SHP77 (cell line): Measurements from ENCODE around the gene PLEKHD1.

ENCODE experiments used
- DNase-seq, 2 experiments: peaks; one replicate each; lab custom pipeline; 2025; lab: John Stamatoyannopoulos, UW

The PLEKHD1 gene

GRCh38 chr14:69518289-69519101 is 34.0 kb downstream of the PLEKHD1 start:
- DNase-seq: no peak

DNA sequence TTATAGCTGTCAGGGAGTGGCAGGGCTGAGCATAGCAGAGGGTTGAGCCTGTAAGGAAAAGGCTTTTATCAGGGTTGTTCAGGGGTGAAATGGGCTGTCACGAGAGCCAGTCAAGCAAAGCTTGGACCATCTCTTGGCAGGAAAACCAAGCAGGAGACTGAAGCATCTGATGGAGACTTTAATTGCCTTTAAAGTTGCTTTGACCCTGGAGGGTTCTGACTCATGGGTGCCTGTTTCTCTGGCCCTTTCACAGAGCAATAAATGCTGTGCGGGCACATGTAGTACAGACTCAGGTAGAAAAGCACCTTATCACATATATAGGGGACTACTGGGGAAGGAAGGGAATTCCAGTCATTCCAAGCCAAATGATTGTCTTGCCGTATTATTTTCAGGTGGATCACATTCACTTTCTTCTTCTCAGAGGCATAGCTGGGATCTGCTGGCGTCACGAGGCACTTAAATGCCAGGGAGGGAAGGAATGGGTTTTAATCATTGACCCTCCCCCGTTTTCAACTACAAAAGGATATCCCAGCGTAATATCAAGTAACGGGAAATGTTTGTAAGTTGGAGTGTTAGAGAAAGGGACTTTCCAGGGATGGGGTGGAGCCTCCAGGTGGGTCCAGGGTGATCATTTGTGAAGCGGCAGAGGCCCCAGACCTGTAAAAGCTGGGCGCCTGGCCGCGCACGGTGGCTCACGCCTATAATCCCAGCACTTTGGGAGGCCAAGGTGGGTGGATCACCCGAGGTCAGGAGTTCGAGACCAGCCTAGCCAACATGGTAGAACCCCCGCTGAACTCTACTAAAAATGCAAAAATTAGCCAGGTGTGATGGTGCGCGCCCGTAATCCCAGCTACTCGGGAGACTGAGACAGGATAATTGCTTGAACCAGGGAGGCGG is 34.9 kb downstream of the PLEKHD1 start:
- no peak for DNase-seq

DNA sequence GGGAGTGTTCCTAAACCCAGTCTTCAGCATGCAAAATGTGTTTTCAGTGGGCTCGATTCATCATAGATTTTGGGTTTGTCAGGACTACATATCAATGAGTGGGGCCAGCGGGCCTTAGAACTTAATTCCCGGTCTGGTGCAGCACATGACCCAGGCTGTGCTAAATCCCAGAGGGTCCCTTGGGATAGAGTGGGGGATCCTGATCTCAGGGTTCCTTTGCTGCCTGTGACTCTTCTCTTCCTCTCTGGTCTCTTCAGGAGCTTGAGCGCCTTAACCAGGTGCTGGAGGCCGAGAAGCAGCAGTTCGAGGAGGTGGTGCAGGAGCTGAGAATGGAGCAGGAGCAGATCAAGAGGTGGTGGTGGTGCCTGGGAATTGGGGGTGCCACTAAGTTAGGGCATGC is 37.5 kb downstream of the PLEKHD1 start:
- DNase-seq: no peak

GRCh38 chr14:69525896-69526295 is 41.4 kb downstream of the PLEKHD1 start:
- no peak for DNase-seq

DNA sequence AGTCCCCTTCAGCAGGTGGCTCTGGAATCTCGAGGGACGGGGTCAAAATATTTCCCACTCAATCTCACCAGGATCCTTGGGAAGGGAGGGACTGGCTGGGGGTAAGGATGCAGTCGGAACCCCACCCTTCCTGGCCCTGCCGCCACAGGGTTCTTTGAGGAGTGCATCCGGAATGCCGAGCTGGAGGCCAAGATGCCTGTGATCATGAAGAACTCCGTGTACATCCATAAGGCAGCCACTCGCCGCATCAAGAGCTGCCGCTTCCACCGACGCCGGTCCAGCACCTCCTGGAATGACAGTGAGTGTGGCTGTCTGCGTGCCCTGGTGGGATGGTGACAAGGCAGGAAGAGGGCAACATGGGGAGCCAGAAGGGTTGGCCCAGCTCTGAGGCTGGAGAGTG is 43.1 kb downstream of the PLEKHD1 start:
- no peak for DNase-seq

- DNase-seq: no peak
Observed at GRCh38 chr14:69528143-69528542, 43.6 kb downstream of the PLEKHD1 start.

GRCh38 chr14:69528930-69529329 is 44.4 kb downstream of the PLEKHD1 start:
- no peak for DNase-seq

DNA sequence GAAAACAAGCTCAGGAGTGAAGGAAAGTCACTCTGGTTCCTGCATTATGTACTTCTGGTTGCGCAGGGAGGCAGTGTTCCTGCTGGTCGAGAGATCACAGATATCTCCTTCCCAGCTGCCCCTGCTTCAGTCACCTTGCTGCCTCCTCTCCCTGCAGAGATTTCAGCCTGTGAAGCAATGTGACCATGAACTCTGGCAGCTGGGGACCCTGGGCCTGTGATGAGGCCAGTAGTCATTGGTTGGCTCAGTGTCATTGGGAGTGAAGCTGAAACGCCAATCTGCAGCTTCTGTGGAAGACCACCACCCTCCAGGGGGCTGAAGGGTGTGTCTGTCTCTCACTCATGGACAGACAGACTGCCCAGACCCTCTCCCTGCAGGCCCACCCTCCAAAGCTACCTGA is 45.0 kb downstream of the PLEKHD1 start:
- no peak for DNase-seq

GRCh38 chr14:69530095-69530494 is 45.6 kb downstream of the PLEKHD1 start:
- DNase-seq: no peak

DNA sequence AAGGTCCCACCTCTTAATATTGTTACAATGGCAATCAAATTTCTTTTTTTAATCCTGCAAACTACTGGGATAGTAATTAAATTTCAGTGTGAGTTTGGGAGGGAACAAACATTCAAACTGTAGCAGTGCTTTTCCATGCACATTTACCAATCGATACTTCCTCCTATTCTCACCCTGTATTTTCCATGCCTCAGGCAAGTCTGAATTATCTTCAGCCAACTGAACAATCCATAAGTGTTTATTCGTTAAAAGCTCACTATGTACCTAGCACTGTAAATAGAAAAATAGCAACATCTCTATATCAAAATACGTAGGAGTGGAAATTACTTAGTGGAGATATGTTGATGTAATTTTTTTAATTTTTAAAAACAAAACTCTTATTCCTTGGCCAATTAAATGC is 46.6 kb downstream of the PLEKHD1 start:
- DNase-seq: no peak

DNA sequence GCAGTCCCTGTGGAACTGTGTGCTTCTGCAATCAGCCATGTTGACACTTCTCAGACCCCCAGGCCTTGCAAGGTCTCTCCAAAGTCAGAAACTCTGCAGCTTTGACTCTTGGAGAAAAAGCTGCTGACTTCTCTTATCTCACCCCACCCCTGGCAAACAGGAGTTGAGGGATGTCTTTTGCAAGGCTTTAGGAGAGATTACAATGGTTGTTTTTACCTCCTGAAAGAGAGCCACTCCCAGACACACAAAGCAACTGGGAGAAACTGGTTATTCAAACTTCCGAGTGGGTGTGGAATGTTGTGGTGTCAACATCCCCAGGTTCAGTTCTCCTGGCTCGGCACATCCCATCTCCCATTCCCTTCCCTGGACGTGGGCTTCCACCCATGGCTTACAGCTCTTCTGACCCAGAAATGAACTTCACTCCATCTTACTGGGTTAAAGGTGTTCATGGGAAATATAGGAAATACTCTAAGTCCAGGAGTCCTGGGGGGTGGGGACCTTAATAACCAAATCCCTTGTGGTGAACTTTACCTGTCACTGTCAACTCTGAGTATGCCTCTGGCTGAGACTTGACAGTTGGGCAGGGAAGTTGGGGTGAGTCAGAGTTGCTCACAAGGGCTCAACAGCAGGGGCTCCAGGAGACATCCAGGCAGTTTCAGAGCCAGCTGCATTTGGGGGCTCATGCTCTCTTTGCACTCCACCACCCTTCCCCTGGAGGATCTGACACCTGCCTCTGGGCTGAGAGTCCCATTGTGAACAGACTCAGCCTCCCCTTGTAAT is 48.2 kb downstream of the PLEKHD1 start:
- no peak for DNase-seq

GRCh38 chr14:69535230-69535848 is 50.8 kb downstream of the PLEKHD1 start:
- peak; percentile 55 to 67 for DNase-seq

- DNase-seq: no peak
Observed at GRCh38 chr14:69536971-69537370, 52.4 kb downstream of the PLEKHD1 start.

- no peak for DNase-seq
Observed at GRCh38 chr14:69537900-69538299, 53.4 kb downstream of the PLEKHD1 start.

DNA sequence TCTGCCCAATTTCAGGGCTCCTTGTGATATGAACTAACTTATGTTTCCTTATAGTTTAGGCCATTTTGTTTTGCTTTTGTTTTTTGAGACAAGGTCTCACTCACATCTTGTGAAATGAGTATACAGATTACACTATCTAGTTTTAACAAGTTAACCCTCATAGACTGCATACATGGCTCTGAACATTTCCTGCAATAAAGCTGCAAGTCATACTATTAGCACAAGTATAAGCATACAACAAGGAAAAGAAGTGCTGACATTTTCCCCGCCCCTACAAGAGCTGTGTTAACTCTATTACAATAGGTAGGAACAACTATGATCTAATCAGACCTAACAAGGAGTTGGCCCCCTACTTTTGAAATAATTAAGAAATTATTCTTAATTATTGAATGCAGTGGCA is 54.2 kb downstream of the PLEKHD1 start:
- no peak for DNase-seq

DNA sequence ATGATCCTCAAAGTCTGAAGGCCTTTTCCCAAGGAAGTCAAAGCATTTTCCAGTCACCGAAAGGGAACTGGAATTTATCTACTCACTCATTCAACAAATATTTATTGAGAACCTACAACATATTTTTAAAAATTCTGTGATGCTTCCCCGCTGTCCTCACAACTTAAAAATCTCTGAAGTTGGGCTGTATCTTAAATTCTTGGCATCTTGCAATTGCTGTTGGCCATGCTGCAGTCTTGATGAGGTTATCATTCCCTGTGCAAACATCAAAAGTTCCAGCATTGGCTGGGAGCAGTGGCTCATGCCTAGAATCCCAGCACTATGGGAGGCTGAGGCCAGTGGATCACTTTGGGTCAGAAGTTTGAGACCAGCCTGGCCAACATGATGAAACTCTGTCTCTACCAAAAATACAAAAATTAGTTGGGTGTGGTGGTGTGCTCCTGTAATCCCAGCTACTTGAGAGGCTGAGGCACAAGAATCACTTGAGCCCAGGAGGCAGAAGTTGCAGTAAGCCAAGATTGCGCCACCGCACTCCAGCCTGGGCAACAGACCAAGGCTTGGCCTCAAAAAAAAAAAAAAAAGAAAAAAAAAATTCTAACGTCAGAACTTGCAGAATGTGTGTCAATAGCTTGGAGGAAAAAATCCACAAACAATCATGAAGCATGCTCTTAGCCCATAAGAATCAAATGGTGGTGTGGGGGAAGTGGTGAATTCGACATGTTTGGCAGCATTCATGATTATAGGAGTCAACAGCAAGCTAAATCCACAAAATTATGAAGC is 55.3 kb downstream of the PLEKHD1 start:
- DNase-seq: no peak

GRCh38 chr14:69540654-69541335 is 56.3 kb downstream of the PLEKHD1 start:
- no peak for DNase-seq

DNA sequence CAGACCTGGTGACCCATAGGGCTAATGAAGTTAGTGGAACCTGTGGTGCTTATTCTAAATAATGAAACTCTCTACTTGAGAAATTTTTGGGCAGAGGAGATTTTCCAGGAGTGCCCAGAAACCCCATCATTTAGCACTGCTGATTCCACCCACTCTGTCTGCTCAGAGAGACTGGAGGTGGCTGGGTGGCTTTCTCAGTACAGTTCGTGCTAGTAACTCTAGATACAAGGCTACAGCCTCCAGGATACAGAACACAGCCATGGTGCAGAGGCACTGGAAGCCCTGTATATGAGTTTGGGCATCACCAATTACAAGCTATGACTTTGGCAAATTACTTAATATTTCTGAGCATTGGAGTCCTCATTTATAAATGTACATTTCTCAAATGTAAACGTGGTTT is 57.8 kb downstream of the PLEKHD1 start:
- DNase-seq: no peak

DNA sequence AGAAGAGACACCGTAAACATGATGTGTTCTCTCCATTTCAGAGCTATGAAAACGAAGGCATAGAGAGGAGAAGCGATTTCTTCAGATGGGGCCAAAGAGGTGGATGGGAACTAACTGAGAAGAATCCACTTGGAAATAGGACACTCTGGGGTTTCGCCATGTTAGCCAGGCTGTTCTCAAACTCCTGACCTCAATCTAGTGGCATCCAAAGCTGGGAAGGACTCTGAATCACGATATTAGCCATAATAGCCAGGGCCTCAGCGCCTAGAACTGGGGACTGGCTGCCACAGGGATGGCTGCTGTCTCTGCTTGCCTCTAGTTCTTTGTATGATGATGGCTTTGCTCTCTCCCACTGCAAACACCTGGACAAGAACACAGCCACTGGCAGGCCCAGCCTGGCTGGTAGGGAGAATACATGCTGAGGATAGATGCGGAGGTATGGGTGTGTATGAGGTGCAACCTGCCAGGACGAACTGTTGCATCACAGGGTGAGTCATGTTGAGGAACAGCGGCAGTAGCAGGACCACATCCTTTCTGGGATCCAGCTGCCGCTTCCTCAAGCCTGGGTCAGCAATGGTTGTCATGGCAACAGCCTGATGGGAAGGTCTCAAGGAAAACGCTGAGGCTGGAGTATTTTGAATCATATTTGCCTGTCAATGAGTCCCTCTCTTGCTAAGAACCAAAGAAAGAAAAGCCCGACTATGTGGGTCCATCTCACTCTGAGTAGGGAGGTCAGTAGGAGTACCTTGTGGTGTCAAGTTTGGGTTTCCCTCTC is 59.0 kb downstream of the PLEKHD1 start:
- peak in 1 of 2 experiments; percentile 27 for DNase-seq
